CD14-positive monocyte (primary cell): Measurements from ENCODE around the gene KIAA0586. TPM values are rescaled to one million over a fixed set of nuclear protein-coding genes. Genes with fewer than 3 reads are reported as not detected.

Source experiments
- DNase-seq, 3 donors: peaks; one replicate each; pipeline ENCODE4 v3.0.0-alpha.2; 2011 to 2022
- H2AFZ ChIP-seq: 2 replicates; pipeline ENCODE4 v1.6.0; 2012; ENCODE audit warnings: mild to moderate bottlenecking, low read depth, low read length, inconsistent platforms; ENCODE audit not compliant: insufficient read depth, poor library complexity, severe bottlenecking
- H3K27ac ChIP-seq, 2 donors: 1 replicate in 1 of 2; 2 replicates in 1 of 2; pipeline ENCODE4 v1.5.1; 2012 to 2013; ENCODE audit warnings: low read length in 2 of 2, control low read depth in 1 of 2, inconsistent platforms in 1 of 2, low read depth in 1 of 2, mild to moderate bottlenecking in 1 of 2
- H3K27me3 ChIP-seq, 2 donors: one replicate each; pipeline versions ENCODE4 v1.6.0 to v1.6.1; 2011 to 2013; ENCODE audit warnings: low read length in 2 of 2; ENCODE audit not compliant: control insufficient read depth in 2 of 2, insufficient read depth in 2 of 2
- H3K36me3 ChIP-seq, 2 donors: replicated peaks in 1 of 2; 1 replicate in 1 of 2; 2 replicates in 1 of 2; pipeline versions ENCODE4 v1.5.1 to v1.6.1; 2012 to 2013; ENCODE audit warnings: low read length in 2 of 2, control low read depth in 1 of 2, inconsistent platforms in 1 of 2, mild to moderate bottlenecking in 1 of 2; ENCODE audit not compliant: insufficient read depth in 2 of 2, control insufficient read depth in 1 of 2
- H3K4me1 ChIP-seq, 2 donors: 1 replicate in 1 of 2; 2 replicates in 1 of 2; pipeline versions ENCODE4 v1.5.1 to v1.6.1; 2012 to 2013; ENCODE audit warnings: low read length in 2 of 2, control low read depth in 1 of 2, inconsistent platforms in 1 of 2, mild to moderate bottlenecking in 1 of 2, moderate library complexity in 1 of 2; ENCODE audit not compliant: insufficient read depth in 2 of 2, control insufficient read depth in 1 of 2
- H3K4me2 ChIP-seq: replicated peaks from 2 replicates; pipeline ENCODE3; 2012; ENCODE audit warnings: low read length, moderate library complexity, mild to moderate bottlenecking; ENCODE audit not compliant: poor library complexity, severe bottlenecking; ENCODE audit errors: extremely low read depth
- H3K4me3 ChIP-seq, 3 experiments: fragments of 200-600 bp in 1 of 3; sonication (generic) in 1 of 3; replicated peaks in 1 of 3; 1 replicate in 2 of 3; 2 replicates in 1 of 3; pipeline ENCODE4 v1.5.1; 2011 to 2013; ENCODE audit warnings: low read length in 3 of 3, mild to moderate bottlenecking in 3 of 3, control low read depth in 2 of 3, low read depth in 2 of 3, inconsistent platforms in 1 of 3, moderate library complexity in 1 of 3
- H3K79me2 ChIP-seq: 2 replicates; pipeline ENCODE4 v1.6.0; 2012; ENCODE audit warnings: mild to moderate bottlenecking, control low read depth, inconsistent platforms, low read length, moderate library complexity; ENCODE audit not compliant: insufficient read depth
- H3K9ac ChIP-seq: 2 replicates; pipeline ENCODE4 v1.6.0; 2017; ENCODE audit warnings: low read length, mild to moderate bottlenecking; ENCODE audit not compliant: insufficient read depth, poor library complexity, severe bottlenecking
- H3K9me3 ChIP-seq, 2 donors: replicated peaks in 1 of 2; 1 replicate in 1 of 2; 2 replicates in 1 of 2; pipeline versions ENCODE4 v1.5.1 to v1.6.1; 2012 to 2013; ENCODE audit warnings: low read length in 2 of 2, control low read depth in 1 of 2; ENCODE audit not compliant: control insufficient read depth in 1 of 2, insufficient read depth in 1 of 2
- H4K20me1 ChIP-seq: 2 replicates; pipeline ENCODE4 v1.6.0; 2012; ENCODE audit warnings: mild to moderate bottlenecking, low read length, control low read depth, moderate library complexity; ENCODE audit not compliant: insufficient read depth
- H3K27ac Mint-ChIP-seq, 7 donors: one replicate each; pipeline ENCODE4 v1.8.0; 2020; ENCODE audit warnings: mild to moderate bottlenecking in 7 of 7, mixed read lengths in 7 of 7, moderate library complexity in 6 of 7, inconsistent platforms in 2 of 7
- H3K27me3 Mint-ChIP-seq, 3 donors: one replicate each; pipeline ENCODE4 v1.8.0; 2021 to 2022; ENCODE audit warnings: low read depth in 3 of 3, mild to moderate bottlenecking in 3 of 3, mixed read lengths in 3 of 3, moderate library complexity in 3 of 3, inconsistent platforms in 1 of 3
- H3K36me3 Mint-ChIP-seq, 2 donors: one replicate each; pipeline ENCODE4 v1.8.0; 2020; ENCODE audit warnings: mixed read lengths in 2 of 2, inconsistent platforms in 1 of 2, mild to moderate bottlenecking in 1 of 2
- H3K4me1 Mint-ChIP-seq: one replicate; pipeline ENCODE4 v1.8.0; 2020; ENCODE audit warnings: mild to moderate bottlenecking, mixed read lengths
- H3K4me3 Mint-ChIP-seq, 2 donors: one replicate each; pipeline ENCODE4 v1.8.0; 2020; ENCODE audit warnings: mild to moderate bottlenecking in 2 of 2, mixed read lengths in 2 of 2, moderate library complexity in 1 of 2
- H3K9me3 Mint-ChIP-seq, 7 donors: one replicate each; pipeline ENCODE4 v1.8.0; 2020 to 2022; ENCODE audit warnings: mixed read lengths in 7 of 7, mild to moderate bottlenecking in 6 of 7, moderate library complexity in 6 of 7, inconsistent platforms in 2 of 7
- WGBS: methylation state at CpG from one replicate; pipeline ENCODE4 v1.1.5; 2013; ENCODE audit warnings: missing lambda C conversion rate; ENCODE audit not compliant: insufficient coverage; 5-methylcytosine and 5-hydroxymethylcytosine counted together
- intact Hi-C, 2 donors: fragments of 100-400 bp; cut with micrococcal nuclease; formaldehyde crosslinking; loops; one replicate each; pipeline versions ENCODE4 v1.15.0 to v1.15.1; 2023
- polyA plus RNA-seq, 3 donors: library from polyadenylated mRNA; depleted of rRNA in 1 of 3; unstranded in 2 of 3; stranded (reverse) in 1 of 3; fragments of 300-500 nt in 2 of 3; fragments of >200 nt in 1 of 3; fragmentation: Illumina TruSeq in 2 of 3; gene quantifications; 1 replicate in 2 of 3; 2 replicates in 1 of 3; pipeline ENCODE4 v1.2.3, GENCODE V29; 2012 to 2021
- small RNA-seq: library from RNA; depleted of rRNA; stranded (forward); fragments of <200 nt; gene quantifications from one replicate; pipeline ENCODE3, GENCODE V24; 2012; ENCODE audit warnings: low read depth; ENCODE audit not compliant: insufficient read length
- TF ChIP-seq, protein P1 (sequence below): fragments of 200-600 bp; IDR thresholded peaks from one replicate; pipeline ENCODE4 v1.8.0; 2022; ENCODE audit warnings: antibody characterized with exemption, mild to moderate bottlenecking

The KIAA0586 gene
- polyA plus RNA-seq, 3 donors, result 3.4 to 7.5 (median 4.4) TPM

DNA sequence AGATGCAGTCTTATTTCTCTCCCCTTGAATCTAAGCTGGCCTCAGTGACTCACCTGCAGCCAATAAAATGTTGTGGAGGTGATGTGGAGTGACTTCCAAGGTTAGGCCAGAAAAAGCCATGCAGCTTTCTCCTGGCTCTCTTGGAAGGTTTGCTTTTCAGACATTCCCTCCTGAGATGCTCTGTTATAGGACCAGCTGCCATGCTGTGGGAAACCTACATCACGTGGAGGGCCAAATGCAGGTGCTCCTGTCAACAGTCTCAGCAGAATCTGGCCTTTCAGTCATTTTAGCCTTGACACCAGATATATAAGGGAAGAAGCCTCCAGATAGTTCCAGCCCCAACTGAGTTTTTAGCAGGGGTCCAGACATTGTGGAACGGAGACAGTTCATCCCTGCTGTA, 172.2 kb downstream of the KIAA0586 start:
- no peaks in the 10 kb centered on the region for H4K20me1 ChIP-seq
- H3K9me3 Mint-ChIP-seq, result peaks cover 0 to 2% (median 0%) of the 10 kb centered on the region in 7 donors
- H3K9ac ChIP-seq, result no peak overlapping the region
- no peaks in the 10 kb centered on the region for H3K36me3 Mint-ChIP-seq
- H2AFZ ChIP-seq, result no peak overlapping the region
- no peaks in the 10 kb centered on the region for H3K4me1 Mint-ChIP-seq
- H3K79me2 ChIP-seq, result no peaks in the 10 kb centered on the region
- H3K4me3 Mint-ChIP-seq, result no peak overlapping the region
- TF ChIP-seq, protein P1, sequence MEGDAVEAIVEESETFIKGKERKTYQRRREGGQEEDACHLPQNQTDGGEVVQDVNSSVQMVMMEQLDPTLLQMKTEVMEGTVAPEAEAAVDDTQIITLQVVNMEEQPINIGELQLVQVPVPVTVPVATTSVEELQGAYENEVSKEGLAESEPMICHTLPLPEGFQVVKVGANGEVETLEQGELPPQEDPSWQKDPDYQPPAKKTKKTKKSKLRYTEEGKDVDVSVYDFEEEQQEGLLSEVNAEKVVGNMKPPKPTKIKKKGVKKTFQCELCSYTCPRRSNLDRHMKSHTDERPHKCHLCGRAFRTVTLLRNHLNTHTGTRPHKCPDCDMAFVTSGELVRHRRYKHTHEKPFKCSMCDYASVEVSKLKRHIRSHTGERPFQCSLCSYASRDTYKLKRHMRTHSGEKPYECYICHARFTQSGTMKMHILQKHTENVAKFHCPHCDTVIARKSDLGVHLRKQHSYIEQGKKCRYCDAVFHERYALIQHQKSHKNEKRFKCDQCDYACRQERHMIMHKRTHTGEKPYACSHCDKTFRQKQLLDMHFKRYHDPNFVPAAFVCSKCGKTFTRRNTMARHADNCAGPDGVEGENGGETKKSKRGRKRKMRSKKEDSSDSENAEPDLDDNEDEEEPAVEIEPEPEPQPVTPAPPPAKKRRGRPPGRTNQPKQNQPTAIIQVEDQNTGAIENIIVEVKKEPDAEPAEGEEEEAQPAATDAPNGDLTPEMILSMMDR, result no peak
- no peaks in the 10 kb centered on the region for H3K36me3 ChIP-seq
- no peaks in the 10 kb centered on the region for H3K27me3 ChIP-seq
- no peaks in the 10 kb centered on the region for H3K4me1 ChIP-seq
- no CpG with 5 or more reads among the region's 2 CpGs for WGBS
- no peaks in the 10 kb centered on the region for H3K27me3 Mint-ChIP-seq
- no peak overlapping the region for H3K4me2 ChIP-seq
- H3K27ac ChIP-seq, result no peak overlapping the region
- H3K27ac Mint-ChIP-seq, result no peak overlapping the region
- no peak overlapping the region for H3K4me3 ChIP-seq
- intact Hi-C loops, result no loop called here
- H3K9me3 ChIP-seq, result no peaks in the 10 kb centered on the region
- DNase-seq, result no peak

Small RNA genes lying within 50 kb of the gene (small RNA-seq; reads per million reads assigned to genes)
- gene HSBP1P1, result not detected
- not detected for gene RF00019

Other genes starting within 250 kb of the KIAA0586 start
- gene ACTR10, start 227.6 kb upstream of the KIAA0586 start, polyA plus RNA-seq, result 10 to 100 TPM; 33.8 to 91.7 (median 83.3) TPM
- 100 to 1,000 TPM in 2 of 3 donors, 10 to 100 TPM in 1; 59.9 to 170 (median 147) TPM for gene PSMA3, start 182.9 kb upstream of the KIAA0586 start, polyA plus RNA-seq
- 10 to 100 TPM in 2 of 3 donors, 1 to 10 TPM in 1; 6.5 to 13.2 (median 10.5) TPM for gene ARID4A, start 129.2 kb upstream of the KIAA0586 start, polyA plus RNA-seq
- gene TOMM20L, start 31.8 kb upstream of the KIAA0586 start, polyA plus RNA-seq, result under 1 TPM in 1 of 3 donors, not detected in 2; 0.33 TPM
- gene TIMM9, start 188 bp upstream of the KIAA0586 start, polyA plus RNA-seq, result 10 to 100 TPM; 26.2 to 45.7 (median 29.9) TPM
- gene DACT1, start 210.2 kb downstream of the KIAA0586 start, polyA plus RNA-seq, result under 1 TPM in 1 of 3 donors, not detected in 2; 0.09 TPM